Fibroblast of skin of left quadriceps (primary cell): Measurements from ENCODE around the gene MDM1.

Experiments
- DNase-seq, 2 experiments: peaks; one replicate each; pipeline ENCODE4 v3.0.0-alpha.2; 2013; ENCODE audit warnings: low read depth in 2 of 2

Gene MDM1, protein sequence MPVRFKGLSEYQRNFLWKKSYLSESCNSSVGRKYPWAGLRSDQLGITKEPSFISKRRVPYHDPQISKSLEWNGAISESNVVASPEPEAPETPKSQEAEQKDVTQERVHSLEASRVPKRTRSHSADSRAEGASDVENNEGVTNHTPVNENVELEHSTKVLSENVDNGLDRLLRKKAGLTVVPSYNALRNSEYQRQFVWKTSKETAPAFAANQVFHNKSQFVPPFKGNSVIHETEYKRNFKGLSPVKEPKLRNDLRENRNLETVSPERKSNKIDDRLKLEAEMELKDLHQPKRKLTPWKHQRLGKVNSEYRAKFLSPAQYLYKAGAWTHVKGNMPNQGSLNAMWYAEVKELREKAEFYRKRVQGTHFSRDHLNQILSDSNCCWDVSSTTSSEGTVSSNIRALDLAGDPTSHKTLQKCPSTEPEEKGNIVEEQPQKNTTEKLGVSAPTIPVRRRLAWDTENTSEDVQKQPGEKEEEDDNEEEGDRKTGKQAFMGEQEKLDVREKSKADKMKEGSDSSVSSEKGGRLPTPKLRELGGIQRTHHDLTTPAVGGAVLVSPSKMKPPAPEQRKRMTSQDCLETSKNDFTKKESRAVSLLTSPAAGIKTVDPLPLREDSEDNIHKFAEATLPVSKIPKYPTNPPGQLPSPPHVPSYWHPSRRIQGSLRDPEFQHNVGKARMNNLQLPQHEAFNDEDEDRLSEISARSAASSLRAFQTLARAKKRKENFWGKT

DNA sequence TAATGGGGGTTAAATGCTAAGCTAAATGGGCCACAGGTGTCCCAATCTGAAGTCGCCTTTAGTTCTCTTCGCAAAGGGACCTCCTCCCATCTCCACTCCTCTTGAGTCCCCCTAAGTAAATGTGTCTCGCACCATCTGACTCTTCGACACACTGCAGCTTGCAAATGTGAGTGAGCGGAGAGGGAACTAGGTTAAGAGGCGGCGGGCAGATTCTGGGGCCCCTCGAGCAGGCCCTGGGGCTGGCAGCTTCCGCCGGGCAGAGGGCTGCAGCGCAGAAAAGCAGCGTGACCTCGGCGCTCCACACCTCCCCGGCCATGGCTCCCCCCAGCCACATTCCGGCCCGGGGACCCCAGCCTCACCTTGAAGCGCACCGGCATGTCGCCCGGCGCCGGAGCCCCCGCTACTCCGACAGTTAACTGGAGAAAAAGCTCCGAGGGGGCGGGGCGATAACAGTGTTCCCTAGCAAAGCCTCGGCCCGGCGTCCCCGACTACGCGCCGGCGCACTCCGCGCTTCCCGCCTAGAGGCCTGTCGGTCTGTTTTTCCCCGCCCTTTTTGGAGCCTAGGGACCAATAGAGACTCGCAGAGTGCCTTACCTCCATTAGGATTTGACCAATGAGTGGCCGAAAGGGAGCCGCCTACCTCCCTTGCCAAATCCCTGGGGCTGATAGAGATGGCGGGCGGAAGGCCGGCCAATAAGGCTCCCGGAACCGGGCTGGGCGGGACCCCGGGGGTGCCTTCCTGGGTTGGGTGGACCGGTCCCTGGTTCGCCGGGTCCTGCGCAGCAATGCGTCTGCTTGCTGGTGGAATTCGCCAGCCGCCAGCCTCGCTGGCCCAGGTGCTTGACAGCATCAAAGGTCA lies at the start of gene MDM1:
MDM1 (minus strand) TSS at position 494 of the 859 bp plus-strand sequence; CDS start at position 377, 117 bp downstream.
- peak; percentile 97 for DNase-seq

DNA sequence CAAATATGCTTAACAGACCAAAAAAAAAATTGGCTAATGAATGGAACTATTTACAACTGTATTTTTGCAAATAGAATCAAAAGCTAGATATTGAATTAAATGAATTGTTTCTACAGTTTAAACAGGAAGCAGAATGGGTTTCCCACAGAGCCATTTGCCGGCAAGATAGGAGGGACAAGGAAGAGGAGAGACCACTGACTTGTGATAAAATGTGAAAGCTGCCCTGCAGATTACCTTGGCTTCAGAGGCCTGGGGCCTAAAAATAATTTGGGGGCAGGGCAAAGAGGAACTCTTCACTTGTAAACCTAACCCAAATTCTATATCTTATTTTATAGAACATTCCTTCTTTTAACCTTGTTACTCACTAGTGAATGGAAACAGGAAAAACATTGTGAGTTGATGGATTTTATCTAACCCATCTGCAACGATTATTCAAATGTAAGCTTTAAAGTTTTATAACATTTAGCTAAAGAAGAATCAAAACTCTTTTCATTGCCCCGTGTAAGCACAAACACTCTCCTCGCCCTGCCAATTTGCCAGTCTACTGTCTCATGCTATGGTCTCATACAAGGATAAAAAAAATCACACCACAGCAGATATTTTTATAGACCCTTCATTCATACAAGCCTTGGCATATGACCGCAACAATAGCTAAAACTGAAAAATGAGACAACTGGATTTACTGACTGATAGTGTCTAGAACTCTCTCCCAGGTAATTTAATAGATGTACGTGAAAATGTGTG lies 49.5 kb upstream of the MDM1 start:
- DNase-seq, result no peak

DNA sequence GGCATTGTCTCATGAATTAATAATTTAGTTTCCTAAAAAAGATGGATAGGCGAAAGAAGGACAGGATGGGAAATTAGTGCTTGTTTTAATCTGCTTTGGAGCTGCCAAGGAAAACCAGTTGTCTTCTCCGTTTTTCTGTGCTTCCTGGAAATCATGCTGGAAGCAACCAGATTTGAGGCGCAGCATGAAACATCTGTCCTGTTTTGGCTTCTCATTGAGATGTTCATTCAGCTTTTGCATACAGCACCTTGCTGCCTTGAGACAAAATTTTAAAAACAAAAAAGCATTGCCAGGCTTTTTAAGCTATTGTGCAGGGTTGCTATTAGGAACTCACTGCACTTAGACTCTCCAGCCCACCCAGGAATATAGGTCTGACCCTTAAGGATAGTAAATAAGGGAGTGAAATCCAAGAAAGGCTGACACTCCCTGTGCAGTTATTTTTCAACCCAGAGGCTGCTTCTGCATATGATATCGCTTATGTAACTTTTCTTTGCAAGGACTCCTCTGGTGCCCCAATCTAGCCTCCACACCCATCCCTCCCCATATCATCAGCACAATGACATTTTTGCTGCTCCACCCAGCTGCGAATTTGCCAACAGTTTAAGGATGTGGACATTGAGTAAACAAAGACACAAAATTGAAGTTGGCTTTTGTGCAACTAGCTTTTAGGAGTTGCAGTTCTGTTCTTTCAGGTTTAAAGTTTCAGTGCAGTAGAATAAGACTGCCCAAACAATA lies 46.9 kb upstream of the MDM1 start:
- DNase-seq, result no peak

DNA sequence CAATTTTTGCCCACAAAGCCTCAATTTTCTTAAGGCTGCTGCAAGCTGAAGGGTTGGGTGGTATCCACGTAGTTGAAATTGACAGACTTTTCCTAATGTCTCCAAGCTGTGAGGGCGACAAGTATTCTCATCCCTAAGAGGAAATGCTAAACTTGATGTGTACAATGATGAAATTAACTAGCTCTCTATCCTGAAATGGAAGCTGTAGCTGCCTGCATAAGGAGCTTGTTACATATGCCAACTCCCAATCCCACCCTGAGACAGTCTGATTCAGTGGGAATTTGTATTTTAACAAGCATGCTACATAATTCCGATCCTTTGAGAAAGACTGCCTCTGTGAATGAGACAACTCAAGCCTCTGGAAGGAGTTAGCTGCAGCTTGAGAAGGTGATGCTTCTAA lies 45.7 kb upstream of the MDM1 start:
- DNase-seq, result no peak

DNA sequence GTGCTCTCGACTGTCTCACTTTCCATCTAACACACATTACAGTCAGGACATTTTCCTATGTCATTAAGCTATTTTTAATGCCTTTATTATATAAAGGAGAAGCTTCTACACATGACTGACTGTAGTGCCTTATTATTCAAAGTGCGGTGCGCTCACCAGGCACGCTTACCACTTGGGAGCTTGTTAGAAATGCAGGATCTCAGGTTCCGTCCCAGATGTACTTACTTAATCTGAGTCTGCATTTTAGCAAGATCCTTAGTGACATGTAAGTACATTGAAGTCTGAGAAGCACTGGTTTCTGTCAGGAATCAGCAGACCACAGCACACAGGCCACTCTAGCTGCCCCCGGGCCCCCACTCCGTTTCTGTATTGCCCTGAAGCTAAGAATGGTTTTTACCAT lies 44.7 kb upstream of the MDM1 start:
- no peak for DNase-seq

DNA sequence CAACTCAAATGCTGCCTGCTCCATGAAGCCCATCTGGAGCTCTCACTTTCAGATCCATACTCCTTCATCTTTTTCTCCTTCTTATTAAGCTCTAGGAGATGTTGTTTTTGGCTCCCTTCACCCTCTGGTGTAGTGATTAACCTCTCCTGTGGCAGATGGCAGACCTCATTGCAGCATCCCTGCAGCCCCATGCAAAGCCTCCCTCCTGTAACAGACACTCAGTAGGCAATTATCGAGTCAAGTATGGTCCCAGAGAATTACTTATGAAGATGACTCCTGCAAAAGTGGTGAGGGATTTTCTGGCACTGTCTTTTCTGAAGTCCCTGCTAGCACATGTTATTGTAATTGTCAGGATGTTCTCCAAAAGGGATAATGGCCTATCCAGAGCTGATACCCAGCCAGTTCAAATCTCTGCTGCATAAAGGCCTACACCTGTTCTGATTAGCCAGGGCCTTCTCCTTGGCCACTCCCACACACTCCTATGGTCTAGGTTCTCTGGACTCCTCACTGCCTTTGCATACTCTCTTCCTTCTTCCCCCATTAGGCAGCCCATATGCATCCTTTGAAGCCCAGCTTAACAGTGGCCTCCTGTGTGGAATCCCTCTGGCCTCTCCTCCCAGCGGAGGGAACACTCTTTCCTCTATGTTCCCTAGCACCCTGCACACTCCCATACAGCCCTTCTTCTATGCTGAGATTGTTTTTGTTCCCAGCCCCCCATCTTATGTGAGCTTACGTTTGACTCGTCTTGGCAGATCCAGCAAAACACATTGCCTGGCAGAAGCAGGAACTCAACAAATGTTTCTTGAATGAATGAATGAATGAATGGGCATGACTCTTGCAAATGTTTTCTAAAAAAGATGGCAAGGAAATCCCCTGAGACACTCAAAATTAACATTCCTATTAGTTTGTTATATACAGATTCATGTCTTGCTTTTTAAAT lies 43.9 kb upstream of the MDM1 start:
- no peak for DNase-seq

DNA sequence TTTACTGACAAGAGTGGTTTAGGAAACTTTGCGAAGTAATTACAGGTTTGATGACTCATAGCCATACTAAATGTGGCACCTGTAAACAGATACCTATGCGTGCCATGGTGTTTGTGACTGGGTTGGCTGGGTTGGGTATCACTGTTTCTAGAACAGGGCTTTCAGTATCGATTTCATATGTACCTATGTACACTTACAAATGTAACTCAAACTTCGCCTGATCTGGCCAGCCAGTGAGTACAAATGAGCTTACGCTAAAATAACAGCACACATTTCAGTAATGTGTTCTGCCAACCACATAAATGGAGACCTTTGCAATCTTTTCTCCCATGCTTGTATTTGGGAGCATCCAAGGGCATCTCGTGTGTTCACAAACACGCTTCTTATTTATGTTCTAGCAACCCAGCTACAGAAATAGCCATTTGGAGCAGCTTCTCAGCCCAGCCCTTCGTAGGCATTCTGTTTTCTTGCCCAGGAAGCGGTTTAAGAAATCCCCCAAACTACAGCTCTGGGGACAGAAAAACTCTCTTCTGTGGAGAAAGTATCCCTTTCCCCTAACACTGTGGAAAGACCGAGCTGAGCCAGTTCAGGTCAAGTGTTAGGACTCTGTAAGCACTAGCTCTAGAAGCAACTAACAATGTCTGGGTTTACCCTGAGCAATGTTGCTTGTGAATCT lies 42.3 kb upstream of the MDM1 start:
- no peak for DNase-seq

DNA sequence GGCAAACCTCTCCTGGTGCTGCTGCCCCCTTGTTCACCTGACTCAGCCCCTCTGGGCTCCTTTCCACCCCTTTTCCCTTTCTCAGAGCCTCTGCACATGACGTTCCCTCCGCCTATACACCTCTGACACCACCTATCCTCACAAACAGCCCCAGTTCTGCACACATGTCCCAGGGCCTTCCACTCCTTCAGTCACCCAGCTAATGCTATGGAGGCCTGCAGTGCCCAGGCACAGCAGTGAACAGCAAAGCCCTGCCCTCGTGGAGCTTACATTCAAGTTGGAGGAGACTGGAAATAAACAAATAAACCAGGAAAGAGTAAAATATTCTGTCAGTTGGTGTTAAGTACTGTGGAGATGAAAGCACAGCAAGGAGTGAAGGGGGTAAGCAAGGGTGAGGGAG lies 38.5 kb upstream of the MDM1 start:
- DNase-seq, result no peak

DNA sequence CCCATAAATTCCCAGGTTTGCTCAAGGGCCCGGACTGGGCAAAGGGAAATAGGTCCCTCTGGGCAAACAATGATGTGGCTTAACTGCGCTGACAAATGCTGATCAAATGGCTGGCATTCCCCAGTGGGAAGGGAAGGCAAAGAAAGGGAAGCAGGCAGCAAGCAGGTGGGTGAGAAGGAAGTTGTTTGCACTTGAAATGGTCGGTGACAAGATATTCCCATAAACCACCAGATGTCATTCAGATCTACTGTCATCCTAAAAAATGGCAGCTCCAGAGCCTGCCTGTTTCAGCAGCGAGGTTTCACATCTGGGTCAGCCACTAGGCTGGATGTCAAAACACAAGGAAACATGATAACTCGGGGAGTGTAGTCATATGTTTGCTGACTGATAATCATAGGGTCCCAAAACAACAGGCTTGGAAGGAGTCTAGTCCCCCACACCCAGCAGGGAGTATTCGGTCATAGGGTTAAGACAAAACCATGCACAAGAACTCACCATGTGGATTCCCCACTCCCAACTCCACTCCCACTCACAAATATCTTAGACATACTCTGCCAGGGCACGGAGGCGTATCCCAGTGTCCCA lies 37.9 kb upstream of the MDM1 start:
- no peak for DNase-seq

DNA sequence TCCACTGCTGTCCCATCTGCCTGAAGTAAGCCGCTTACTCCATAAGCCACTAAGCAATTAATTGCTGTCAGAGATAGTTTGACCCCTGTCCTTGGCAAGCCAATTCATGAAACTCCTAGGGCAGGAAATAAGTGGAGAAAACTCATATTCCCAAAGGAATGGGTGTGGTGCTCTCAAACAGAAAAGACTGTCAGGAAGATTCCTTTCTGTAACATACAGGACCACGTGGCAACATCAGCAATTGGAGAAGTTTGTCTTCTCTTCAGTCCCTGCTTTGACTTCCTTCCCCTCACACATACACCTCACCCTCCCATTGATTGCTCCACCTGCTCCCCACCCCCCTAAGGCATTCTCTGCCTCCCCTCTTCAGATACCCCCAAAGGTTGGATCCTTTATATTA lies 36.2 kb upstream of the MDM1 start:
- no peak for DNase-seq

DNA sequence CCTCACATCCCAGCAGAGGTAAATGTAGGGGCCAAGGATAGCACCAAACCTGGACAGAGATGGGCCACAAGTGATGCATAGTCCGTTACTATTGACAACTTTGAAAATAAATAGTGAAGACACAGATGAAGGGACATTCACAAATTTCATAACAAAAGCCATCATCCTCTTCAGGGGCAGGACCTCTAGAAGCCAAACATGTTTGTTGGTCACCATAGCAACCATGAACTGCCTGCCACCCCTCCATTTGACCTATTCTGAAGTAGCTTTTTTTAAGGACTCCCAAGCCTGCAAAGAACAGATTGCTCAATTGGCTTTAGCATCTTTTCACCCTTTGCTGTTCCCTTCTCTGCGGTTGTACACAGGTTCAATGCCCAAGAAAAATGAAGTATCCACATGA lies 35.7 kb upstream of the MDM1 start:
- DNase-seq, result no peak

DNA sequence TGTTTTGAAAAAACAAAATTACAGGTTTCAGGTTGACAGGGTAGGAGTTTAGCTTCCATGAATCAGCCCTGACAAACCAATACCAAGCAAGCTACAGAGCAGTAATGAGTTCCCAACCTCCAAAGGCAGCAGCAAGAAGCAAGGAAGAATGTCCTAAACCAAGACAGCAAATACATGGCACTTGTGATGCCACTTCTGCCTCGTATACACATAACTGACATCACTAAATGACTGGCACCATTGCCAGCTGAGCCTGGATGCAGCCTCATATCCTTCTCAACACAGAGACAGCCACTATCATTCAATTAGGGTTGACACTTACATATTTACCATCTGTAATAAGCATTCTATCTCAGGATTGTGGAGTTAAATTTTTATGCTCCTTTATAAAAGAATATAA lies 35.0 kb upstream of the MDM1 start:
- no peak for DNase-seq

DNA sequence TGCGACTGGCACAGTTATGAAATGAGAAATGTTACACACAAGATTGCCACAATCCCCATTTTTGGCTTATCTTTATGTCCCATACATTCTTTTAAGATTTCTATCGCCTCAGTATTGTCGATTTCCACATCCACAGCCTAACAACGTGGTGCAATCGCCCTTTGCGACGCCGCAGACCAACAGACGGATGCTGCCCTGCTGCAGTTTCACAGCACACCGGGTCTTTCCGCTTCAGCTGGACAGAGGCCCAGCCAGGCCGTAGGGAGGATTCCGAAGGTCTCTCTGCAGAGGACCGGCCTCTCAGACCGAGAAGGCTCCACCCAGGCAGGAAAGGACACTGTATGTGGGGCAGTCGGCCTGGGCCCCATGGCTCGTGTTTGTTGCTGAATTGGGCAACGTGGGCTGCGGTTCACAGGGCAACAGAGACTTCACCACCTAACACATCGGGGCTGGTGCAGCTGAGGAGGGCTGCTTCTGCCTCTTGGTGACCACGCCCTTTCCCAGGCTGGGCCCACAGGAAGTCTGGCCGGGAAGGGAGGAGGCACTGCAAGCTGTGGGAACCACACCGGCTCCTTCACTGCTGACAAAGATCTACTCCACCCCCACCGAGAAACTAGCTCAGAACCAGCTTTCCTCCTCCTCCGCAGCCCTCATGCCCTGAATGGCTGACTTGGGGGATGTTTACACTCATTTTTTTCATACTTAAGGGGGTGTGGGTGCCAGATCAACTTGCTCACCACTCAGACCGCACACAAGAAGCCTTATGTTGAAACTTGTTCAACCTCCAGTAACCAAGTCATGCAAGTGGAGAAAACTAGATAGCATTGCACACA lies 32.9 kb upstream of the MDM1 start:
- DNase-seq, result peak; percentile 94

DNA sequence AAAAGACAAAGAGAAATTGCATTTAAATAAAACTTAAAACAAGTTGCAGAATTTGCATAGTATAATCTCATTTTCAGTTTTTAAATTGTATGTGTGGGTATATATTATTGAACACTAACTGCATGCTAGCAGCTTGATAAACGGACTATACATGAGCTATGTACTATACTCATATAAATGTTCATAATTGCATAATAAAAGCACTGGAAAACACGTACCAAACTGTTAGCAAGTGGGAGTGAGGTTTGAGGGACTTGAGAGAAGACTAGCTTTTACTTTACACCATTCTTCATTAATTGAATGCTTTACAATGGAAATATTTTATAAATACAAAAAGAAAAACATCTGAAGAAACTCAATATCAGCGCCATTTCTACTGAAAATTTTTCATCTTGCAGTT lies 32.2 kb upstream of the MDM1 start:
- DNase-seq, result no peak

DNA sequence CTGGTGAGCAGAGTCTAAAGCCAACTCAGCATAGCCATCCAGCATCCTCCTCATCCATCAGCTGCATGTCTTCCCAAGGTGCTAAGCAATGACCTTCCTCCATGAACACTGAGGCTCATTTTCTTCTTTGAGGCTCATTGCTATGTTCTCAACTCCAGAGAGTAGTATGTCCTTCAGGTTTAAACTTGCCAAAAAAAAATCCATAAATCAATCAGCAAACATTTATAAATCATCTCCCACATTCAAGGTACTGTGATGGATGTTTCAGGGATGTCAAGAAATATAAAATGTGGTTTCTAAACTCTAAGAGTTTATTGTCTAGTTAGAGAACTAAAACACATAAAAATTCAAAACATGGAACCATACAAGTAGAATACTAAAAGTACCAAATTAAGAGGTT lies 29.8 kb upstream of the MDM1 start:
- DNase-seq, result no peak

DNA sequence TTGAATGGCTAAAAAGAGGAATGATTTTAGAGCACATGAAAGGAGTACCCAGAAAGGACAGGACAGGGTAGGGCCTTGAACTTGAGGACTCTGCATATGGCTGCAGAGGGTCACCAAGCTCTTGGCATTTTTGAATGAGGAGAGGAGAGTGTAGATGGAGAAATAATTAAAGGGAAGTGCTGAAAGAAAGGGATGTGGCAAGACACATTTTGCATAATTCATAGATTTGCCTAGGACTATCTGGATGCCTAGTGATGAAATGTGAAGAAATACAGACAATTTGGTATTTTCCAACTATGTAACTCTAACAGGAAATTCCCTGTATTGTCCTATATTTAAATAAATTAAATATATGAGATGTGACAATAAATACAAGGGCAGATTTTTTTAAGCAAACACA lies 27.5 kb upstream of the MDM1 start:
- peak; percentile 37 to 39 for DNase-seq

DNA sequence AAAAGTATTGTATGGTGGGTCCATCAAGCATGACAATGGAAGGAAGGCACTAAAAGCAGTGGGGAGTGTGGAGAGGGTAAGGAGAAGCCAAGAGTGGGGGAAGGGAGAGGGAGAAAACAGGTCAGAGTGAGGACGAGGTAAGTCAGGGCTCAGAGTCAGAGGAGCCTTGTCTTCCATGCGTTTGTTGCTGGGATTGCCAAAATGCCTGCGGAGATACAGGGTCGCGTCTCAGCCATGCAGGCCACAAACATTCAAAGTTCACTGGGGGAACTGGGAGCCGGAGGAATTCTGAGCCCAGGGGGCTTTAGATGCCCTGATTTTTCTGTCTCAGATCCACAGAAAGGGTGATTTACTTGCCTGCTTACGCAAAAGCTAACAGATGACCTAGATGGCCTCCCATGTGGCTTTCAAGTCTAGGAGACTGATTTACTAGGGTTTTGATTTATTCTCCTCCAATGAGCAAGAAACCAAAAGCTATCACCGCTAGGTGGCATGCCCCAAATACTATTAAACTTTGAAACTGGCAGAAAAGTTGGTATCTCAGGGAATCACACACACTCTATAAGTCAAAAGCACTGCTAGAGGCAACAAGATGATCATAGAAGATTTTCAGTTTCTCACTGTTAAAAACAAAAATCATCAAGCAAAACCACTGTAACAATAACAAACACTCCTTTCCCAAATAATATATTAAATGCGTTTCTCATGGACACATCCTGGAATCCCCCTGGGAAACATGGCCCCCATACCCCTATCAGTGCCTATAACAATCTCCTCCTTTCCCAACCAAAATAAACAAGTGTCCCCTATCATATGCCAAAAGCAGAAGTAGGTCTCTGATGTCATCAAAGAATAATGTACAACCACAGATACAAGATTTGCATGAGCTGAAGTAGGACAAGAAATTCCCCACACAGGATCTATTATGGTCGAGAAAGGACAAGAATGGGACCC lies 26.6 kb upstream of the MDM1 start:
- DNase-seq, result peak; percentile 81
